HepG2 (cell line): ENCODE measurements around the gene TNS1. TPM values are rescaled to one million over a fixed set of nuclear protein-coding genes. Genes with fewer than 3 reads are reported as not detected.

Source experiments
- AKNA ChIP-seq: sonication (generic); formaldehyde crosslinking; IDR thresholded peaks from 2 replicates; pipeline ENCODE4 v1.4.0; 2020; ENCODE audit warnings: missing genetic modification reagents, borderline replicate concordance
- ARNT2 ChIP-seq: sonication (generic); formaldehyde crosslinking; IDR thresholded peaks from 2 replicates; pipeline ENCODE4 v1.8.0; 2022; ENCODE audit warnings: mild to moderate bottlenecking, low read depth, missing genetic modification reagents, moderate library complexity
- CBX5 ChIP-seq: sonication (generic); formaldehyde crosslinking; IDR thresholded peaks from 2 replicates; pipeline ENCODE4 v1.4.0; 2020; ENCODE audit warnings: missing genetic modification reagents, borderline replicate concordance
- CCAR2 ChIP-seq: fragments of 200-400 bp; formaldehyde crosslinking; optimal IDR thresholded peaks from 2 replicates; pipeline ENCODE3; 2018; ENCODE audit warnings: low read depth, mild to moderate bottlenecking, low read length, moderate library complexity
- CHD2 ChIP-seq: IDR thresholded peaks from 2 replicates; pipeline ENCODE4 v1.6.1; 2011; ENCODE audit warnings: low read depth, low read length, improper control_type of control experiment
- GZF1 ChIP-seq: sonication (generic); formaldehyde crosslinking; IDR thresholded peaks from 2 replicates; pipeline ENCODE4 v1.5.1; 2020; ENCODE audit warnings: mild to moderate bottlenecking, missing genetic modification reagents
- HDAC6 ChIP-seq: fragments of 200-600 bp; sonication (generic); IDR thresholded peaks from 2 replicates; pipeline ENCODE4 v1.7.0; 2017; ENCODE audit warnings: mild to moderate bottlenecking, antibody characterized with exemption, low read length, low read depth
- NFIB ChIP-seq: sonication (generic); formaldehyde crosslinking; IDR thresholded peaks from 2 replicates; pipeline ENCODE4 v1.9.0; 2021; ENCODE audit warnings: missing genetic modification reagents, mild to moderate bottlenecking, borderline replicate concordance
- NKX3-1 ChIP-seq: sonication (generic); formaldehyde crosslinking; IDR thresholded peaks from 2 replicates; pipeline ENCODE4 v1.5.0; 2020; ENCODE audit warnings: missing genetic modification reagents
- RNF2 ChIP-seq: fragments of 450-650 bp; conservative IDR thresholded peaks from 2 replicates; pipeline ENCODE4 v1.6.1; 2016; ENCODE audit warnings: low read depth
- RORA ChIP-seq: sonication (generic); formaldehyde crosslinking; IDR thresholded peaks from 2 replicates; pipeline ENCODE4 v1.5.0; 2020; ENCODE audit warnings: mild to moderate bottlenecking, missing genetic modification reagents, moderate library complexity
- TEF ChIP-seq: sonication (generic); formaldehyde crosslinking; IDR thresholded peaks from 2 replicates; pipeline ENCODE4 v1.5.0; 2020; ENCODE audit warnings: missing genetic modification reagents
- TOE1 ChIP-seq: sonication (generic); formaldehyde crosslinking; IDR thresholded peaks from 2 replicates; pipeline ENCODE4 v1.4.0; 2020; ENCODE audit warnings: mild to moderate bottlenecking, missing genetic modification reagents
- ZNF10 ChIP-seq: sonication (generic); formaldehyde crosslinking; IDR thresholded peaks from 2 replicates; pipeline ENCODE4 v1.4.0; 2020; ENCODE audit warnings: mild to moderate bottlenecking, low read depth, missing genetic modification reagents, borderline replicate concordance
- ZNF264 ChIP-seq: sonication (generic); formaldehyde crosslinking; IDR thresholded peaks from 2 replicates; pipeline ENCODE4 v1.4.0; 2020; ENCODE audit warnings: missing genetic modification reagents
- ZNF44 ChIP-seq: sonication (generic); formaldehyde crosslinking; IDR thresholded peaks from 2 replicates; pipeline ENCODE4 v1.5.1; 2020; ENCODE audit warnings: mild to moderate bottlenecking, missing genetic modification reagents
- ZNF720 ChIP-seq: sonication (generic); formaldehyde crosslinking; IDR thresholded peaks from 2 replicates; pipeline ENCODE4 v1.4.0; 2020; ENCODE audit warnings: missing genetic modification reagents
- polyA plus RNA-seq, 8 experiments: library from polyadenylated mRNA; depleted of rRNA in 3 of 8; stranded (reverse) in 7 of 8; unstranded in 1 of 8; fragments of >200 nt; fragmentation: Illumina TruSeq in 4 of 8; extraction: Trizol in 4 of 8; gene quantifications; 2 replicates each; pipeline versions ENCODE4 v1.2.1 to v1.2.3, GENCODE V29; 2011 to 2016; ENCODE audit warnings: low read depth in 4 of 8, missing spikeins in 1 of 8, mixed read lengths in 1 of 8; ENCODE audit not compliant: insufficient read depth in 1 of 8
- total RNA-seq, 5 experiments: library from RNA; depleted of rRNA; stranded (reverse); fragments of >200 nt; fragmentation: Illumina TruSeq; extraction: Trizol; gene quantifications; 2 replicates each; pipeline ENCODE4 v1.2.3, GENCODE V29; 2016; ENCODE audit warnings: low read depth in 1 of 5
- TF ChIP-seq, protein P1 (sequence below): IDR thresholded peaks from 2 replicates; pipeline ENCODE4 v1.6.1; 2016; ENCODE audit warnings: mild to moderate bottlenecking
- TF ChIP-seq, protein P2 (sequence below): sonication (generic); formaldehyde crosslinking; IDR thresholded peaks from 2 replicates; pipeline ENCODE4 v1.4.0; 2020; ENCODE audit warnings: mild to moderate bottlenecking, missing genetic modification reagents
- TF ChIP-seq, protein P3 (sequence below): sonication (generic); formaldehyde crosslinking; IDR thresholded peaks from 2 replicates; pipeline ENCODE4 v1.5.1; 2020; ENCODE audit warnings: mild to moderate bottlenecking, missing genetic modification reagents, moderate library complexity

Gene TNS1
- total and polyA plus RNA-seq, 2 of the 13 experiments (the other 11 are each of a cell fraction or from before 2014, with no cell fraction given), result 1.9 to 118 TPM

DNA sequence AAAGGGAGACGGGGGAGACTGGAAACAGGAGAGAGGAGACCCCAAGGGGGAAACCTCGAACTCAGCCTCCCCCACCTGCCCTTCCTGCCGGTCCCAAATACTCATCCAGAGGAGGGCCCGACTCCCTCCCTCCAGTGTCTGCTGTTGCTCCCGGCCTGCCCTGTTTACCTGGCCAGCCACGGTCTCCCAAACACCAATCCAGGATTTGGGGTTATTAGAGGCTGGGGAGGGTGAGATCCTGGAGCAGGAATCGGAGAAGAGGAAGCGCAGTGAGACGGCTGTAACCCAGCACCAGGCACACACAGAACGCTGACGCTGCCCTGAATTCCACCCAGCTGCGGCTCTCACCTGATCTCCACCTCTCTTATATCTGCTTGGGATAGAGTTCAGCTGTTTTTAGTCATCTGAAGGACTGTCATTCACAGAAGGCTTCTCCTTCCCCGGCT lies 213.0 kb downstream of the TNS1 start (continued):
- TF ChIP-seq, protein P1, sequence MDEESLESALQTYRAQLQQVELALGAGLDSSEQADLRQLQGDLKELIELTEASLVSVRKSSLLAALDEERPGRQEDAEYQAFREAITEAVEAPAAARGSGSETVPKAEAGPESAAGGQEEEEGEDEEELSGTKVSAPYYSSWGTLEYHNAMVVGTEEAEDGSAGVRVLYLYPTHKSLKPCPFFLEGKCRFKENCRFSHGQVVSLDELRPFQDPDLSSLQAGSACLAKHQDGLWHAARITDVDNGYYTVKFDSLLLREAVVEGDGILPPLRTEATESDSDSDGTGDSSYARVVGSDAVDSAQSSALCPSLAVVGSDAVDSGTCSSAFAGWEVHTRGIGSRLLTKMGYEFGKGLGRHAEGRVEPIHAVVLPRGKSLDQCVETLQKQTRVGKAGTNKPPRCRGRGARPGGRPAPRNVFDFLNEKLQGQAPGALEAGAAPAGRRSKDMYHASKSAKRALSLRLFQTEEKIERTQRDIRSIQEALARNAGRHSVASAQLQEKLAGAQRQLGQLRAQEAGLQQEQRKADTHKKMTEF (CRISPR knock-in tag), result no peak
- no peak; the same call in 1 of the 2 replicates for TF ChIP-seq RNF2
- no peak for TF ChIP-seq NKX3-1
- TF ChIP-seq, protein P2, sequence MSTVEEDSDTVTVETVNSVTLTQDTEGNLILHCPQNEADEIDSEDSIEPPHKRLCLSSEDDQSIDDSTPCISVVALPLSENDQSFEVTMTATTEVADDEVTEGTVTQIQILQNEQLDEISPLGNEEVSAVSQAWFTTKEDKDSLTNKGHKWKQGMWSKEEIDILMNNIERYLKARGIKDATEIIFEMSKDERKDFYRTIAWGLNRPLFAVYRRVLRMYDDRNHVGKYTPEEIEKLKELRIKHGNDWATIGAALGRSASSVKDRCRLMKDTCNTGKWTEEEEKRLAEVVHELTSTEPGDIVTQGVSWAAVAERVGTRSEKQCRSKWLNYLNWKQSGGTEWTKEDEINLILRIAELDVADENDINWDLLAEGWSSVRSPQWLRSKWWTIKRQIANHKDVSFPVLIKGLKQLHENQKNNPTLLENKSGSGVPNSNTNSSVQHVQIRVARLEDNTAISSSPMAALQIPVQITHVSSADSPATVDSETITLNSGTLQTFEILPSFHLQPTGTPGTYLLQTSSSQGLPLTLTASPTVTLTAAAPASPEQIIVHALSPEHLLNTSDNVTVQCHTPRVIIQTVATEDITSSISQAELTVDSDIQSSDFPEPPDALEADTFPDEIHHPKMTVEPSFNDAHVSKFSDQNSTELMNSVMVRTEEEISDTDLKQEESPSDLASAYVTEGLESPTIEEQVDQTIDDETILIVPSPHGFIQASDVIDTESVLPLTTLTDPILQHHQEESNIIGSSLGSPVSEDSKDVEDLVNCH (CRISPR knock-in tag), result 0 out of 2 replicates have a peak, but pooled peaks have one; percentile 41
- no peak for TF ChIP-seq TOE1 (CRISPR knock-in tag)
- no peak for TF ChIP-seq AKNA (CRISPR knock-in tag)
- no peak for TF ChIP-seq CBX5 (CRISPR knock-in tag)
- TF ChIP-seq, protein P3, sequence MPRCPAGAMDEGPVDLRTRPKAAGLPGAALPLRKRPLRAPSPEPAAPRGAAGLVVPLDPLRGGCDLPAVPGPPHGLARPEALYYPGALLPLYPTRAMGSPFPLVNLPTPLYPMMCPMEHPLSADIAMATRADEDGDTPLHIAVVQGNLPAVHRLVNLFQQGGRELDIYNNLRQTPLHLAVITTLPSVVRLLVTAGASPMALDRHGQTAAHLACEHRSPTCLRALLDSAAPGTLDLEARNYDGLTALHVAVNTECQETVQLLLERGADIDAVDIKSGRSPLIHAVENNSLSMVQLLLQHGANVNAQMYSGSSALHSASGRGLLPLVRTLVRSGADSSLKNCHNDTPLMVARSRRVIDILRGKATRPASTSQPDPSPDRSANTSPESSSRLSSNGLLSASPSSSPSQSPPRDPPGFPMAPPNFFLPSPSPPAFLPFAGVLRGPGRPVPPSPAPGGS (CRISPR knock-in tag), result no peak
- TF ChIP-seq ZNF10 (CRISPR knock-in tag), result no peak
- TF ChIP-seq ZNF720 (CRISPR knock-in tag), result no peak
- no peak for TF ChIP-seq ARNT2 (CRISPR knock-in tag)
- no peak for TF ChIP-seq ZNF264 (CRISPR knock-in tag)
- TF ChIP-seq RORA, result no peak
- no peak for TF ChIP-seq TEF
- no peak for TF ChIP-seq CCAR2
- TF ChIP-seq HDAC6, result no peak
- TF ChIP-seq ZNF44 (CRISPR knock-in tag), result no peak
- TF ChIP-seq CHD2, result no peak
- no peak for TF ChIP-seq NFIB (CRISPR knock-in tag)
- no peak for TF ChIP-seq GZF1 (CRISPR knock-in tag)
